Measurements from ENCODE around the gene FPR2.

- TF ChIP-seq, protein P1, sequence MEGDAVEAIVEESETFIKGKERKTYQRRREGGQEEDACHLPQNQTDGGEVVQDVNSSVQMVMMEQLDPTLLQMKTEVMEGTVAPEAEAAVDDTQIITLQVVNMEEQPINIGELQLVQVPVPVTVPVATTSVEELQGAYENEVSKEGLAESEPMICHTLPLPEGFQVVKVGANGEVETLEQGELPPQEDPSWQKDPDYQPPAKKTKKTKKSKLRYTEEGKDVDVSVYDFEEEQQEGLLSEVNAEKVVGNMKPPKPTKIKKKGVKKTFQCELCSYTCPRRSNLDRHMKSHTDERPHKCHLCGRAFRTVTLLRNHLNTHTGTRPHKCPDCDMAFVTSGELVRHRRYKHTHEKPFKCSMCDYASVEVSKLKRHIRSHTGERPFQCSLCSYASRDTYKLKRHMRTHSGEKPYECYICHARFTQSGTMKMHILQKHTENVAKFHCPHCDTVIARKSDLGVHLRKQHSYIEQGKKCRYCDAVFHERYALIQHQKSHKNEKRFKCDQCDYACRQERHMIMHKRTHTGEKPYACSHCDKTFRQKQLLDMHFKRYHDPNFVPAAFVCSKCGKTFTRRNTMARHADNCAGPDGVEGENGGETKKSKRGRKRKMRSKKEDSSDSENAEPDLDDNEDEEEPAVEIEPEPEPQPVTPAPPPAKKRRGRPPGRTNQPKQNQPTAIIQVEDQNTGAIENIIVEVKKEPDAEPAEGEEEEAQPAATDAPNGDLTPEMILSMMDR (IDR thresholded peaks at IDR 0.05): no peak
- no peak for TF ChIP-seq EZH2 (IDR thresholded peaks at IDR 0.05; ENCODE audit: borderline replicate concordance, insufficient read depth, low read depth, low read length, poor library complexity, severe bottlenecking)
These were observed 33.0 kb downstream of the FPR2 start for GRCh38 chr19:51793994-51794393.
